ENCODE data around the gene ENAH. TPM values are rescaled to one million over a fixed set of nuclear protein-coding genes. Genes with fewer than 3 reads are reported as not detected.

Gene ENAH
- total and polyA plus RNA-seq, 2 donors (not counting 1 experiment from before 2014, with no cell fraction given), result 85.0 to 210 TPM

GRCh38 chr1:225449774-225450173, 203.1 kb downstream of the ENAH start:
- no peak overlapping the region for H3K4me3 ChIP-seq (replicated peaks in 1 of 4; ENCODE audit: control extremely low read depth in 1 of 4, insufficient read depth in 1 of 4, low read depth in 3 of 4, low read length in 4 of 4)
- no peaks in the 10 kb centered on the region for H3K9me3 ChIP-seq (ENCODE audit: control insufficient read depth, insufficient read depth, low read depth, low read length)
- peaks cover 21% of the 10 kb centered on the region for H3K4me1 ChIP-seq (ENCODE audit: control insufficient read depth, extremely low read depth, insufficient read depth, low read length)
- no peaks in the 10 kb centered on the region for H3K27me3 ChIP-seq (ENCODE audit: control insufficient read depth, insufficient read depth, low read length)
- DNase-seq (ENCODE audit: low read depth in 2 of 2), result no peak
- no peaks in the 10 kb centered on the region for H3K36me3 ChIP-seq (ENCODE audit: control insufficient read depth, insufficient read depth, low read length)
- H3K79me2 ChIP-seq (ENCODE audit: control insufficient read depth, insufficient read depth, low read length), result no peaks in the 10 kb centered on the region
- no peak overlapping the region for H3K27ac ChIP-seq (ENCODE audit: insufficient read depth, low read length)
- TF ChIP-seq CTCF (conservative IDR thresholded peaks at IDR 0.05 in 1 of 2, IDR thresholded peaks at IDR 0.05 in 1 of 2; ENCODE audit: low read depth in 1 of 2, low read length in 2 of 2) (no peak), EZH2 (IDR thresholded peaks at IDR 0.05; ENCODE audit: low read length, missing control alignments) (no peak)
- H4K20me1 ChIP-seq (ENCODE audit: control insufficient read depth, extremely low read depth, insufficient read depth, low read length), result no peaks in the 10 kb centered on the region
- H3K4me2 ChIP-seq (ENCODE audit: extremely low read depth, insufficient read depth, low read length), result no peak overlapping the region
- no peak overlapping the region for H2AFZ ChIP-seq (ENCODE audit: low read length)
- no peak overlapping the region for H3K9ac ChIP-seq (ENCODE audit: insufficient read depth, low read length)

- DNase-seq (ENCODE audit: low read depth in 2 of 2), result peak in 1 of 2 donors; percentile 44
- no peaks in the 10 kb centered on the region for H3K36me3 ChIP-seq (ENCODE audit: control insufficient read depth, insufficient read depth, low read length)
- no peak overlapping the region for H2AFZ ChIP-seq (ENCODE audit: low read length)
- H3K9me3 ChIP-seq (ENCODE audit: control insufficient read depth, insufficient read depth, low read depth, low read length), result no peaks in the 10 kb centered on the region
- no peak overlapping the region for H3K9ac ChIP-seq (ENCODE audit: insufficient read depth, low read length)
- H3K27me3 ChIP-seq (ENCODE audit: control insufficient read depth, insufficient read depth, low read length), result no peaks in the 10 kb centered on the region
- no peaks in the 10 kb centered on the region for H3K79me2 ChIP-seq (ENCODE audit: control insufficient read depth, insufficient read depth, low read length)
- no peaks in the 10 kb centered on the region for H4K20me1 ChIP-seq (ENCODE audit: control insufficient read depth, extremely low read depth, insufficient read depth, low read length)
- H3K4me3 ChIP-seq (replicated peaks in 1 of 4; ENCODE audit: control extremely low read depth in 1 of 4, insufficient read depth in 1 of 4, low read depth in 3 of 4, low read length in 4 of 4), result no peak overlapping the region
- peaks cover 20% of the 10 kb centered on the region for H3K4me1 ChIP-seq (ENCODE audit: control insufficient read depth, extremely low read depth, insufficient read depth, low read length)
- no peak overlapping the region for H3K4me2 ChIP-seq (ENCODE audit: extremely low read depth, insufficient read depth, low read length)
- H3K27ac ChIP-seq (ENCODE audit: insufficient read depth, low read length), result no peak overlapping the region
- TF ChIP-seq CTCF (conservative IDR thresholded peaks at IDR 0.05 in 1 of 2, IDR thresholded peaks at IDR 0.05 in 1 of 2; ENCODE audit: low read depth in 1 of 2, low read length in 2 of 2) (no peak), EZH2 (IDR thresholded peaks at IDR 0.05; ENCODE audit: low read length, missing control alignments) (no peak)
These were observed 203.7 kb downstream of the ENAH start for GRCh38 chr1:225449261-225449660.

GRCh38 chr1:225448146-225448805, 204.6 kb downstream of the ENAH start:
- Histone ChIP-seq H3K4me1 (ENCODE audit: control insufficient read depth, extremely low read depth, insufficient read depth, low read length) (peaks cover 20% of the 10 kb centered on the region), H3K9ac (ENCODE audit: insufficient read depth, low read length) (no peak overlapping the region), H3K79me2 (ENCODE audit: control insufficient read depth, insufficient read depth, low read length) (no peaks in the 10 kb centered on the region), H3K27me3 (ENCODE audit: control insufficient read depth, insufficient read depth, low read length) (no peaks in the 10 kb centered on the region), H3K4me2 (ENCODE audit: extremely low read depth, insufficient read depth, low read length) (peak overlapping the region; percentile 74), H3K27ac (ENCODE audit: insufficient read depth, low read length) (no peak overlapping the region), H2AFZ (ENCODE audit: low read length) (peak overlapping the region; percentile 80), H3K4me3 (replicated peaks in 1 of 4; ENCODE audit: control extremely low read depth in 1 of 4, insufficient read depth in 1 of 4, low read depth in 3 of 4, low read length in 4 of 4) (peak overlapping the region in 2 of 4 experiments; percentile 10 to 12), H3K9me3 (ENCODE audit: control insufficient read depth, insufficient read depth, low read depth, low read length) (no peaks in the 10 kb centered on the region), H4K20me1 (ENCODE audit: control insufficient read depth, extremely low read depth, insufficient read depth, low read length) (no peaks in the 10 kb centered on the region), H3K36me3 (ENCODE audit: control insufficient read depth, insufficient read depth, low read length) (no peaks in the 10 kb centered on the region)
- TF ChIP-seq EZH2 (IDR thresholded peaks at IDR 0.05; ENCODE audit: low read length, missing control alignments), result no peak
- TF ChIP-seq CTCF (conservative IDR thresholded peaks at IDR 0.05 in 1 of 2, IDR thresholded peaks at IDR 0.05 in 1 of 2; ENCODE audit: low read depth in 1 of 2, low read length in 2 of 2), result no peak
- DNase-seq (ENCODE audit: low read depth in 2 of 2), result no peak

Measured in fibroblast of lung (primary cell).